NOMO-1 treated with DMSO at 0.1 percent for 48 hours (cell line): ENCODE data around the gene CD99L2.

ENCODE experiments used
- DNase-seq: peaks from one replicate; lab custom pipeline; 2025; ENCODE audit not compliant: unreplicated experiment; lab: John Stamatoyannopoulos, UW

CD99L2 gene

GRCh38 chrX:150898343-150899190 is at the start of gene CD99L2:
Gene CD99L2 (minus strand): TSS chrX:150898668. CDS start chrX:150898588, 80 bp downstream.
- DNase-seq = peak; percentile 71

GRCh38 chrX:150944233-150944632 is 45.8 kb upstream of the CD99L2 start:
- DNase-seq = no peak

- DNase-seq = no peak
Measured at GRCh38 chrX:150942942-150943594, 44.6 kb upstream of the CD99L2 start.

GRCh38 chrX:150941580-150941979 is 43.1 kb upstream of the CD99L2 start:
- no peak for DNase-seq

GRCh38 chrX:150940844-150941495 is 42.5 kb upstream of the CD99L2 start:
- no peak for DNase-seq

- DNase-seq = no peak
Measured at GRCh38 chrX:150936556-150936955, 38.1 kb upstream of the CD99L2 start.

GRCh38 chrX:150935467-150935866 is 37.0 kb upstream of the CD99L2 start:
- DNase-seq = no peak

GRCh38 chrX:150934453-150934852 is 36.0 kb upstream of the CD99L2 start:
- DNase-seq = no peak

GRCh38 chrX:150933945-150934350 is 35.5 kb upstream of the CD99L2 start:
- DNase-seq = no peak

GRCh38 chrX:150929058-150929457 is 30.6 kb upstream of the CD99L2 start:
- no peak for DNase-seq

GRCh38 chrX:150926791-150927190 is 28.3 kb upstream of the CD99L2 start:
- DNase-seq = no peak

- DNase-seq = no peak
Measured at GRCh38 chrX:150926304-150926703, 27.8 kb upstream of the CD99L2 start.

GRCh38 chrX:150919401-150919800 is 20.9 kb upstream of the CD99L2 start:
- DNase-seq = no peak

GRCh38 chrX:150913511-150913910 is 15.0 kb upstream of the CD99L2 start:
- no peak for DNase-seq

- DNase-seq = no peak
Measured at GRCh38 chrX:150907474-150907873, 9.0 kb upstream of the CD99L2 start.

- DNase-seq = no peak
Measured at GRCh38 chrX:150906694-150907093, 8.2 kb upstream of the CD99L2 start.

- DNase-seq = no peak
Measured at GRCh38 chrX:150905293-150905692, 6.8 kb upstream of the CD99L2 start.

- no peak for DNase-seq
Measured at GRCh38 chrX:150903110-150903508, 4.6 kb upstream of the CD99L2 start.

GRCh38 chrX:150902434-150903109 is 4.1 kb upstream of the CD99L2 start:
- no peak for DNase-seq

- DNase-seq = peak; percentile 52
Measured at GRCh38 chrX:150899191-150899757, 806 bp upstream of the CD99L2 start.
